ENCODE results near the gene ZNF765.
"Not testable (repeated sequence)": the region's sequence is repeated elsewhere in the genome, so short reads cannot be mapped to it uniquely, and the experiment has no call there.

Gene ZNF765

GRCh38 chr19:53394974-53395839, at the start of gene ZNF765:
ZNF765 (plus strand) TSS chr19:53395149; CDS start chr19:53398016, 2,867 bp downstream.
- DNase-seq: peak; percentile 97

DNA sequence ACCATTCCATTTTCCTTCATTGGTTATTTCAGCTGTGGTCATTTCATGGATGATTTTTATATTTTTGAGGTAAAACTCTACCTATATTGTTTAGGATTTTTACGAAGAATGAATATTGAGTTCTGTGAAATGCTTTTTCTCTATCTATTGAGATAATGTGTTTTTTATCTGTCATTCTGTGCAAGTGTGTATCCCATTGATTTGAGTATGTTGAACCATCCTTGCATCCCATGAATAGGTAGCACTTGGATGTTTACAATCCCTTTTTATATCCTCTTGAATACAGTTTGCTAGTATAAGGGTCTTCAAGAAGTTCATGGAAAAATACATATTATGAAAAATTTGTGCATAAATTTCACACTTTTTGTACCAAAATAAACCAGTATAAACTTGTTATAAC, 39.2 kb upstream of the ZNF765 start:
- no peak for DNase-seq

DNA sequence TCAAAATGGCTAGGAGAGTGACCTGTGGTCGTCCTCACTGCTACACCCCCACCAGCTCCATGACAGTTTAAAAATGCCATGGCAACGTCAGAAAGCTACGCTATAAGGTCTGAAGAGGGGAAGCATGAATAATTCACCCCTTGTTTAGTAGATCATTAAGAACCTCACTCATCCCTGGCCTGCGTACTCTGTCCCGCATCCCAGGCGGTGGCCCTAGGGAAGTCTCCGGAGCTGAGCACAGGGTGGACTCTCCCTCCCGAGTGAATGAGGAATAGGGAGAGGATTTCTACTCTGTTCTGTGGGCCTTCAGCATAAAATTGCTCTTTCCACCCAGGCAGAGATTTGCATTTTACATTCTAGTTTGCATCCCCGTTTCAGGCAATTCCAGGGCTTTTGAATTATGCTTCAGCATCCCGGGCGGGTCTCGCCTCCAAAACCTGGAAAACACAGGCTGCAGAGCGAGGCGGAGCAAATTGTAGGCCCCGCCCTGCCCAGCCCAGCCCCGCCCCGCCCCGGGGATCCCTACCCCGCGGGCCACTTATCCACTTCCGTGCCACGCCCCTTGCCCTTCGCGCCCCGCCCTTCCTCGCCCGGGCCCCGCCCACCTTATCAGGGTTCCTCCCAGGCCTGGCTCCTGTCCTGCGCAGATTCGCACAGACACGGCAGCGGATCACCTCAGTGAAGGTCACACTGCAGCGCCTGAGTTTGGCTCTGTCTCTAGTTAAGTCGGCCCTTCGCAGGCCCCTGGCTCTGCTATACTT, 36.9 kb upstream of the ZNF765 start:
- no peak for DNase-seq

DNA sequence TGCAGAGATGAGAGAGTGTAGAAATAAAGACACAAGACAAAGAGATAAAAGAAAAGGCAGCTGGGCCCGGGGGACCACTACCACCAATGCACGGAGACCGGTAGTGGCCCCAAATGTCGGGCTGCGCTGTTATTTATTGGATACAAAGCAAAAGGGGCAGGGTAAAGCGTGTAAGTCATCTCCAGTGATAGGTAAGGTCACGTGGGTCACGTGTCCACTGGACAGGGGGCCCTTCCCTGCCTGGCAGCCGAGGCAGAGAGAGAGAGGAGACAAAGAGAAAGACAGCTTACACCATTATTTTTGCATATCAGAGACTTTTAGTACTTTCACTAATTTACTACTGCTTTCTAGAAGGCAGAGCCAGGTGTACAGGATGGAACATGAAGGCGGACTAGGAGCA, 34.9 kb upstream of the ZNF765 start:
- DNase-seq: not testable (repeated sequence)

DNA sequence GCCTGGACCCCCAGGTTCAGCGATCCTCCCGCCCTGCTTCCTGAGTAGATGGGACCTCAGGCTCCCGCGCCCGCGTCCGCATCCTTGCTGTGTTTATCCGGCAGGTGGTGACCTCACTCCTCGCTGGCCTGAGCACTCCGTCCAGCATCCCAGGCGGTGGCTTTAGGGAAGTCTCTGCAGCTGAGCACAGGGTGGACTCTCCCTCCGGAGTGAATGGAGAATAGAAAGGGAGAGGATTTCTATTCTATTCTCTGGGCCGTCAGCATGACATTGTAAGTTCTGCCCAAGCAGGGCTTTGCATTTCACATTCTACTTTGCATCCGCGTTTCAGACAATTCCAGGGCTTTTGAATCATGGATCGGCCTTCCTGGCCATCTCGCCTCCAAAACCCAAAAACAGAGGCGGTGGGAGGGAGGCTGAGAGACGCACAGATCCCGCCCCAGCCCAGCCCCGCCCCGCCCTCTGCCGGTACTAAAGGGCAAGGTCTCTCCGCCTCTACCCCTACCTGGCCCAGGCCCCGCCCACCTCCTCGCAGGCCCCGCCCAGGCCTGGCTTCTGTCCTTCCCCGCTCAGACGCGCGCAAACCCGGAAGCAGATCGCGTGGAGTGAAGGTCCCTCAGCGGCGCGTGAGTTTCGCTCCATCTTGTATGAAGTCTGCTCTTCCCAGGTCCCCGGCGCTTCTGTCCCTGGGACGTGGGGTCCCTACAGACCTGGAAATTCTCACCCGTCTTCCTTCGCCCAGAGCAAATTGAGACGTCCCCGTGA, 29.6 kb upstream of the ZNF765 start, which contains the start of gene ZNF525:
ZNF525 (plus strand) TSS at position 572 of the 765 bp plus-strand sequence. CDS start 6,577 bp downstream, outside the sequence.
- DNase-seq: peak; percentile 89

DNA sequence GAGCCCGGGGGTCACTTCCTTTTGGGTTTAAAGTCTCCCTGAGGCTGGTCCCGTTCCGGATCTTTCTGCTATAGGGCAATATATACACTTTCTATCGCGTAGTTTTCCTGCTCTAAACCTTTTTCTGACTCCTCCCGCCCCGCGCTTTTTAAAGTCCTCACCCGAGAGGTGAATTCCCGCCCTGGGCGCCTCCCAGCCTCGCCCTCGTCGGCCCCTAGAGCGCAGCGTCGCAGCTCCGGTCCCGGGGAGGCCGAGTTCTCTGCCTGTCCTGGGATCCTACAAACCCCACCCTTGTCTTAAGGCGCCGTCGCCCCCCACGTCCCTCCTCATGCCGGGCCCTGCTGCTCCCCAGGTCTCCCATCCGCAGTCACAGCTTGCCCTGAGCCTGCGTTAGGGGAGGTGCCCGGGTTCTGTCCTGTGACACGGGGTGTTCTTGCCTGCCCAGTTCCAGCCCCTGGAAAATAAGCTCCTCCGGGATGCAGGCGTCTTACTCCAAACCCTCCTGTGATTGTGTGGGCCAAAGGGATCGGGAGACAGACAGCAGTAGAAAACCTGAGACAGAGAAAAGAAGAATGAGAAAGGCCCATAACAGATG, 29.0 kb upstream of the ZNF765 start:
- DNase-seq: peak; percentile 56

GRCh38 chr19:53372196-53372595, 22.8 kb upstream of the ZNF765 start:
- no peak for DNase-seq

GRCh38 chr19:53374288-53374687, 20.7 kb upstream of the ZNF765 start:
- DNase-seq: no peak

- DNase-seq: no peak
Measured at GRCh38 chr19:53374743-53375142, 20.2 kb upstream of the ZNF765 start.

DNA sequence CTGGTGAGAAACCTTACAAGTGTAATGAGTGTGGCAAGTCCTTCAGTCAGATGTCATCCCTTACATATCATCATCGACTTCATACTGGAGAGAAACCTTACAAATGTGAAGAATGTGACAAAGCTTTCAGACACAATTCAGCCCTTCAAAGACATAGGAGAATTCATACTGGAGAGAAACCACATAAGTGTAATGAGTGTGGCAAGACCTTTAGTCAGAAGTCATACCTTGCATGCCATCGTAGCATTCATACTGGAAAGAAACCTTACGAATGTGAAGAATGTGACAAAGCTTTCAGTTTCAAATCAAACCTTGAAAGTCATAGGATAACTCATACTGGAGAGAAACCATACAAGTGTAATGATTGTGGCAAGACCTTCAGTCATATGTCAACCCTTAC, 13.6 kb upstream of the ZNF765 start:
- no peak for DNase-seq

DNA sequence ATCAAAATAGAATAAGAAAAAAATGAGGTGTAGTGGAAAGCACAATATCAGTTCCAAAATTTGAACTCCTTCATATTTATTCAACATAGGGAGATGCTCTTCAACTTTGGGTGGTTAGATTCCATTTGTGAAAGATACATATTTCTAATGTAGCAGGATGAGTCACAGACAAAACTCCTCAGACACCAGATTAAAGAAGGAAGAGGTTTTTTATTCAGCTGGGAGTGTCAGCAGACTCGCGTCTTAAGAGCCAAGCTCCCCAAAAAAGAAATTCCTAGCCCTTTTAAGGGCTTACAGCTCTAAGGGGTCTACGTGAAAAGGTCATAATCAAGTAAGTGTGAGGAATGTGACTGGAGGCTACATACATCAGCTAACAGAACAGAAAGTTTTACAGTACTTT, 6.8 kb upstream of the ZNF765 start:
- DNase-seq: no peak

DNA sequence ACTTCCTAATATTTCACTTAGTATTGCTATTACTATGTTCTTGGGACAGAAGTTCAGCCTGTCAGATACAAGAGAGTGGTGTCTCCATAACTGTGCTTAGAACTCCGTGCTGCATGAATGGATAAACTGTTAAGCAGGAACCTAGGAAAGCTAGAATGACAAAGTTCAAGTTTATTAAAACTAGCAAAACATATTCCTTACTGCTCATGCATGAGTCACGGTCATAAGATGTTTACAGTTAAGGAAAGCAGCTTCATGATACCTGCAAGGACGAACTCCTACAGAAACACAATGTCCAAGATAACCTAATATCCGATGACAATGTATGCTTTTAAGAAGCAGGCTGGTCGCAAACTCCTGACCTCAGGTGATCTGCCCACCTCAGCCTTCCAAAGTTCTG, 6.0 kb upstream of the ZNF765 start:
- DNase-seq: no peak

DNA sequence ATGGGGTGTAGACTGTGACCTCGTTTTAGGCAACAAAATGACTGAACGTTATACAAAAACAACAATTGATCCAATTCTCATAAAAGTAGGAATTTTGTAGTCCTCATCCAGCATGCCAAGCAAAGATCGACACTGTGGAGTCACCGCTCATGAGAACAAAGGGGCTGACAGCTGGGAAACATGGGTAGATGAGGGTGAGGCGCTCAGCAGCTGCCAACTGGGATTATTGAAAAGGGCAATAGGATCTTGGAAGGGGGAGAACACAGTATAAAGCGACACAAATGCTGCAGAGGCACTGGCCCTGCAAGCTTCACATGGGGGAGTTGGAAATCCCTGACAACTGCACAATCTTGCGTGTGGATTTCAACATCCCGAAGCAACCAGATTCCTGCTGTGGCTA, 5.4 kb upstream of the ZNF765 start:
- DNase-seq: no peak

- DNase-seq: no peak
Measured at GRCh38 chr19:53389978-53390377, 5.0 kb upstream of the ZNF765 start.

- no peak for DNase-seq
Measured at GRCh38 chr19:53394522-53394973, 401 bp upstream of the ZNF765 start.

- DNase-seq: not testable (repeated sequence)
Measured at GRCh38 chr19:53395840-53396524, 1.0 kb downstream of the ZNF765 start.

DNA sequence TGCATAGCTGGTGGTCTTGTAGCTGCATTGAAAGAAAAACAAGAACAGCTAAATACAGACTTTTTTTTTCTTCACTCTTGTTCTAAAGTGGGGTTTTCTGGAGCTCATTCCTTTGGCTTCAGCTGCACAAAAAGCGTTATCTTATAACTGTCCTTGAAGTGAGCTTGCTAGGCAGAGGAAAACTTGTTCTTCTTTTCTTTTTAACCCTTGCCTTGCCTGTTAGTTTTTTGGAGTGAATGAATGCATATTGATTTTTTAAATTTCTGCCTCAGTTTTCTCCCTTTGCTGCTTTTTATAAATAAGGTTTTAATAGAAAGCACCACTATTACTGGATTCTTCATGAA, 1.5 kb downstream of the ZNF765 start:
- DNase-seq: peak; percentile 33

GRCh38 chr19:53397918-53398317, 3.0 kb downstream of the ZNF765 start:
- DNase-seq: not testable (repeated sequence)

DNA sequence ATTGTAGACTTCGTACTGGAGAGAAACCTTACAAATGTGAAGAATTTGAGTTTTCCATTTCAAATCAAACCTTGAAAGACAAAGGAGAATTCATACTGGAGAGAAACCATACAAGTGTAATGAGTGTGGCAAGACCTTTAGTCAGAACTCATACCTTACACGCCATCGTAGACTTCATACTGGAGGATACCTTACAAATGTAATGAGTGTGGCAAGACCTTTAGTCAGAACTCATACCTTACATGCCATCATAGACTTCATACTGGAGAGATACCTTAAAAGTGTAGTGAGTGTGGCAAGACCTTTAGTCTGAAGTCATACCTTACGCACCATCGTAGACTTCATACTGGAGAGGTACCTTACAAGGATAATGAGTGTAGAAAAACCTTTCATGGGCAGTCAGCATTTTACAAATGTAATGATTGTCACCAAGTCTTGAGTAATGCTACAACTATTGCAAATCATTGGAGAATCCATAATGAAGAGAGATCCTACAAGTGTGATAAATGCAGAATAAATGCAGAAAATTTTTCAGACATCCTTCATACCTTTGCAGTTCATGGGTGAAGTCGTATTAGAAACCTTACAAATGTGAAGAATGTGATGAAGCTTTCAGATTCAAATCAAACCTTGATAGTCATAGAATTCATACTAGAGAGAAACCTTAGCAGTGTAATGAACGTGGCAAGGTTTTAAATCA, 14.7 kb downstream of the ZNF765 start:
- no peak for DNase-seq

- DNase-seq: not testable (repeated sequence)
Measured at GRCh38 chr19:53420520-53421315, 25.8 kb downstream of the ZNF765 start.

DNA sequence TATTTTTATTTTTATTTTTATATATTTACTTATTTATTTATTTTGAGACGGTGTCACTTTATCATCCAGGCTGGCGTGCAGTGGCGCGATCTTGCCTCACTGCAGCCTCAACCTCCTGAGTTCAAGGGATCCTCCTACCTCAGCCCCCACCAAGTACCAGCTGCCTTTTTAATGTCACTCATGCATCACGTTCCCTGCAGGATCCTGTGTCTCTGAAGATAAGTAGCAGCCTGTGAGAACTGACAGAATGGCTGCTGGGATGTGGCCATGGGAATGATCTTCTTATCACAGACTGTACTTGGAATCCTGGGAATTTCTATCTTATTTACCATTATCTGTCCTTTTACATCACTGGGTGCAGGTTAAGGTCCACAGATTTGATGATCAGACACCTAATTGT, 27.6 kb downstream of the ZNF765 start:
- DNase-seq: no peak
